H1 (cell line): ENCODE measurements around the gene MICU2. TPM values are rescaled to one million over a fixed set of nuclear protein-coding genes. Genes with fewer than 3 reads are reported as not detected.

Experiments
- CTCF ChIA-PET: fragments of 300-600 bp; sonication (Branson Sonifier 250); formaldehyde crosslinking; loops from one replicate; lab custom pipeline; 2021; ENCODE audit not compliant: partially characterized antibody; lab: Charles Lee
- POLR2A ChIA-PET: fragments of 300-600 bp; sonication (Branson Sonifier 250); formaldehyde crosslinking; loops from one replicate; lab custom pipeline; 2021; ENCODE audit warnings: inconsistent platforms; ENCODE audit not compliant: partially characterized antibody; lab: Charles Lee
- DNase-seq, 2 experiments: peaks; one replicate each; pipeline versions ENCODE4 v3.0.0 to v3.0.0-alpha.2; 2010 to 2022; ENCODE audit warnings: low spot score in 2 of 2, low read depth in 1 of 2, mixed read lengths in 1 of 2
- FAIRE-seq: peaks from 2 replicates; lab custom pipeline; 2011; peaks lifted over from hg19 to GRCh38; lab: Jason Lieb, UNC
- H2AFZ ChIP-seq: 2 replicates; pipeline ENCODE4 v1.8.1; 2012; ENCODE audit warnings: low read length, inconsistent platforms
- H2AK5ac ChIP-seq: 2 replicates; pipeline ENCODE4 v1.6.1; 2013; ENCODE audit warnings: low read depth, low read length
- H2BK120ac ChIP-seq: replicated peaks from 2 replicates; pipeline ENCODE3; 2013; ENCODE audit warnings: low read depth, low read length, inconsistent platforms
- H2BK12ac ChIP-seq: 2 replicates; pipeline ENCODE4 v1.6.1; 2013; ENCODE audit warnings: low read depth, low read length
- H2BK15ac ChIP-seq: 2 replicates; pipeline ENCODE4 v1.6.1; 2013; ENCODE audit warnings: low read length
- H2BK20ac ChIP-seq: 2 replicates; pipeline ENCODE4 v1.6.1; 2013; ENCODE audit warnings: low read length
- H2BK5ac ChIP-seq: 2 replicates; pipeline ENCODE4 v1.6.1; 2013; ENCODE audit warnings: low read depth, low read length
- H3K14ac ChIP-seq: 2 replicates; pipeline ENCODE4 v1.6.1; 2013; ENCODE audit warnings: inconsistent platforms; ENCODE audit not compliant: insufficient read length
- H3K18ac ChIP-seq: 2 replicates; pipeline ENCODE4 v1.6.1; 2013; ENCODE audit warnings: low read length; ENCODE audit errors: extremely low read depth
- H3K23ac ChIP-seq: 2 replicates; pipeline ENCODE4 v1.6.1; 2013; ENCODE audit warnings: inconsistent platforms; ENCODE audit not compliant: insufficient read length
- H3K23me2 ChIP-seq: 2 replicates; pipeline ENCODE4 v1.6.1; 2013; ENCODE audit warnings: low read depth, low read length
- H3K27ac ChIP-seq: 2 replicates; pipeline ENCODE4 v1.6.1; 2011; ENCODE audit warnings: low read depth, low read length, inconsistent platforms
- H3K27me3 ChIP-seq, 4 experiments: replicated peaks in 1 of 4; 1 replicate in 1 of 4; 2 replicates in 3 of 4; pipeline versions ENCODE4 v1.6.1 to v1.8.1; 2011 to 2013; ENCODE audit warnings: low read length in 3 of 4, mild to moderate bottlenecking in 3 of 4, inconsistent platforms in 2 of 4, mixed read lengths in 2 of 4, moderate library complexity in 1 of 4; ENCODE audit not compliant: control insufficient read depth in 3 of 4, insufficient read depth in 3 of 4; ENCODE audit errors: extremely low read depth in 1 of 4
- H3K36me3 ChIP-seq, 4 experiments: 2 replicates each; pipeline versions ENCODE4 v1.6.1 to v1.8.1; 2011 to 2013; ENCODE audit warnings: mild to moderate bottlenecking in 4 of 4, low read length in 3 of 4, moderate library complexity in 2 of 4, control low read depth in 1 of 4, inconsistent platforms in 1 of 4; ENCODE audit not compliant: insufficient read depth in 4 of 4, control insufficient read depth in 2 of 4
- H3K4ac ChIP-seq: replicated peaks from 2 replicates; pipeline ENCODE3; 2013; ENCODE audit warnings: low read length, low read depth, mixed read lengths, inconsistent platforms; ENCODE audit not compliant: insufficient read length
- H3K4me1 ChIP-seq, 4 experiments: replicated peaks in 1 of 4; 1 replicate in 1 of 4; 2 replicates in 3 of 4; pipeline versions ENCODE4 v1.6.1 to v1.8.1; 2011 to 2013; ENCODE audit warnings: low read length in 3 of 4, inconsistent platforms in 2 of 4, mixed read lengths in 1 of 4; ENCODE audit not compliant: insufficient read depth in 4 of 4, control insufficient read depth in 3 of 4
- H3K4me2 ChIP-seq, 2 experiments: 2 replicates each; pipeline versions ENCODE4 v1.6.1 to v1.8.1; 2011 to 2013; ENCODE audit warnings: low read depth in 2 of 2, low read length in 2 of 2, control low read depth in 1 of 2, inconsistent platforms in 1 of 2, mild to moderate bottlenecking in 1 of 2; ENCODE audit not compliant: insufficient read depth in 1 of 2
- H3K4me3 ChIP-seq, 4 experiments: fragments of 200-600, 300-600 bp in 1 of 4; sonication (generic), shearing (Covaris generic), sonication (Bioruptor Twin) in 1 of 4; 2 replicates each; pipeline versions ENCODE4 v1.5.1 to v1.8.1; 2011 to 2016; ENCODE audit warnings: low read length in 4 of 4, low read depth in 3 of 4, control low read depth in 2 of 4, inconsistent platforms in 2 of 4, mild to moderate bottlenecking in 2 of 4, mixed read lengths in 1 of 4, moderate library complexity in 1 of 4; ENCODE audit not compliant: insufficient read depth in 2 of 4; ENCODE audit errors: extremely low read depth in 1 of 4
- H3K56ac ChIP-seq: replicated peaks from 2 replicates; pipeline ENCODE3; 2013; ENCODE audit warnings: low read depth, mild to moderate bottlenecking, mixed read lengths, low read length, inconsistent platforms; ENCODE audit not compliant: insufficient read length
- H3K79me1 ChIP-seq: 2 replicates; pipeline ENCODE4 v1.6.1; 2013; ENCODE audit warnings: low read depth, low read length, control low read depth
- H3K79me2 ChIP-seq, 2 experiments: 2 replicates each; pipeline versions ENCODE4 v1.6.1 to v1.8.1; 2012 to 2013; ENCODE audit warnings: low read length in 2 of 2, mild to moderate bottlenecking in 2 of 2, inconsistent platforms in 1 of 2; ENCODE audit not compliant: insufficient read depth in 2 of 2, control insufficient read depth in 1 of 2
- H3K9ac ChIP-seq, 4 experiments: replicated peaks in 1 of 4; 1 replicate in 1 of 4; 2 replicates in 3 of 4; pipeline versions ENCODE4 v1.6.1 to v1.8.1; 2011 to 2013; ENCODE audit warnings: low read depth in 3 of 4, low read length in 3 of 4, control low read depth in 2 of 4, mild to moderate bottlenecking in 2 of 4, moderate library complexity in 2 of 4, inconsistent platforms in 1 of 4; ENCODE audit errors: extremely low read depth in 1 of 4
- H3K9me3 ChIP-seq, 2 experiments: 2 replicates each; pipeline versions ENCODE4 v1.6.1 to v1.8.1; 2012 to 2013; ENCODE audit warnings: mild to moderate bottlenecking in 2 of 2, moderate library complexity in 2 of 2, control low read depth in 1 of 2, inconsistent platforms in 1 of 2, low read depth in 1 of 2, low read length in 1 of 2, mixed read lengths in 1 of 2; ENCODE audit not compliant: insufficient read depth in 2 of 2
- H4K20me1 ChIP-seq, 2 experiments: replicated peaks in 1 of 2; 2 replicates each; pipeline versions ENCODE3 to v1.8.1; 2011 to 2013; ENCODE audit warnings: inconsistent platforms in 2 of 2, low read length in 2 of 2, mild to moderate bottlenecking in 1 of 2; ENCODE audit not compliant: insufficient read depth in 2 of 2, control insufficient read depth in 1 of 2
- H4K5ac ChIP-seq: 2 replicates; pipeline ENCODE4 v1.6.1; 2013; ENCODE audit warnings: low read length, low read depth, mixed read lengths, inconsistent platforms; ENCODE audit not compliant: insufficient read length
- H4K8ac ChIP-seq: 2 replicates; pipeline ENCODE4 v1.8.0; 2013; ENCODE audit warnings: mild to moderate bottlenecking, moderate library complexity, low read length, inconsistent platforms; ENCODE audit not compliant: insufficient read depth; ENCODE audit errors: extremely low read depth
- H4K91ac ChIP-seq: replicated peaks from 2 replicates; pipeline ENCODE3; 2013; ENCODE audit warnings: low read length, mixed read lengths, inconsistent platforms; ENCODE audit not compliant: insufficient read length
- CREB1 ChIP-seq: IDR thresholded peaks from 2 replicates; pipeline ENCODE4 v1.6.1; 2012; ENCODE audit warnings: inconsistent platforms
- GABPA ChIP-seq: IDR thresholded peaks from 2 replicates; pipeline ENCODE4 v1.6.1; 2011; ENCODE audit warnings: mild to moderate bottlenecking, low read length, moderate library complexity, borderline replicate concordance; ENCODE audit not compliant: insufficient read depth
- HDAC2 ChIP-seq, 2 experiments: fragments of 300-600 bp in 1 of 2; sonication (generic) in 1 of 2; IDR thresholded peaks; 2 replicates each; pipeline ENCODE4 v1.6.1; 2011 to 2012; ENCODE audit warnings: low read depth in 2 of 2, low read length in 2 of 2, mild to moderate bottlenecking in 2 of 2, moderate library complexity in 2 of 2, borderline replicate concordance in 1 of 2, inconsistent platforms in 1 of 2
- HDAC6 ChIP-seq: IDR thresholded peaks from one replicate; pipeline ENCODE4 v1.7.1; 2012; ENCODE audit warnings: low read depth, mild to moderate bottlenecking, inconsistent platforms, low read length, moderate library complexity
- NRF1 ChIP-seq: IDR thresholded peaks from 2 replicates; pipeline ENCODE4 v1.6.1; 2011; ENCODE audit warnings: mild to moderate bottlenecking, low read depth, low read length, improper control_type of control experiment
- POLR2A ChIP-seq, 2 experiments: IDR thresholded peaks; 1 replicate in 1 of 2; 2 replicates in 1 of 2; pipeline ENCODE4 v1.6.1; 2011; ENCODE audit warnings: low read depth in 2 of 2, low read length in 2 of 2, mild to moderate bottlenecking in 2 of 2; ENCODE audit errors: control extremely low read depth in 1 of 2
- TAF1 ChIP-seq: IDR thresholded peaks from 2 replicates; pipeline ENCODE4 v1.6.1; 2011; ENCODE audit warnings: mild to moderate bottlenecking, low read depth, low read length
- TBP ChIP-seq: IDR thresholded peaks from 2 replicates; pipeline ENCODE4 v1.6.1; 2011; ENCODE audit warnings: low read depth, low read length, improper control_type of control experiment
- whole genome bisulfite sequencing, 2 experiments: shearing (Covaris generic) in 1 of 2; methylation state at CpG; one replicate each; pipeline versions ENCODE4 v1.1.6 to v1.1.7; 2013 to 2015; ENCODE audit warnings: low lambda C conversion rate in 2 of 2, mixed read lengths in 2 of 2, inconsistent platforms in 1 of 2, low coverage in 1 of 2, missing lambda C conversion rate in 1 of 2; ENCODE audit not compliant: insufficient replicate concordance in 2 of 2, insufficient coverage in 1 of 2, insufficient read length in 1 of 2; ENCODE audit errors: extremely low coverage in 1 of 2, missing lambda C conversion rate in 1 of 2; 5-methylcytosine and 5-hydroxymethylcytosine counted together
- long read RNA-seq, 2 experiments: library from RNA in 1 of 2; library from capped mRNA in 1 of 2; stranded (forward); transcript quantifications; one replicate each; pipeline ENCODE4 v2.0.0, GENCODE V29; 2021; ENCODE audit warnings: inconsistent platforms in 1 of 2
- polyA minus RNA-seq, 3 experiments: library from RNA; depleted of rRNA, polyadenylated mRNA; stranded (reverse); fragments of >200 nt; gene quantifications; 1 replicate in 2 of 3; 2 replicates in 1 of 3; pipeline ENCODE4 v1.2.3, GENCODE V29; 2011
- polyA plus RNA-seq, 7 experiments: library from polyadenylated mRNA; depleted of rRNA in 3 of 7; stranded (reverse) in 5 of 7; unstranded in 2 of 7; fragments of >200 nt in 5 of 7; fragments of 200-250 nt in 2 of 7; gene quantifications; 1 replicate in 5 of 7; 2 replicates in 1 of 7; 4 replicates in 1 of 7; pipeline versions ENCODE4 v1.2.1 to v1.2.3, GENCODE V29; 2011 to 2013; ENCODE audit warnings: missing spikeins in 2 of 7, mixed read lengths in 2 of 7
- total RNA-seq: library from RNA; stranded (reverse); fragmentation: NEBNext Ultra II Directional; extraction: Animal tissue kit (Norgen Biotek cat#: 25700); gene quantifications from 2 replicates; pipeline ENCODE4 v1.2.1, GENCODE V29; 2021

The MICU2 gene
- total RNA-seq (34.6 and 36.5 TPM in 2 replicates), polyA plus RNA-seq (2011; rRNA removed) (34.6 and 50.3 TPM in 2 replicates), polyA minus RNA-seq (2011; rRNA and poly(A)+ RNA removed) (12.9 and 13.3 TPM in 2 replicates)
- polyA plus RNA-seq (2011; cell fraction: cytosol; rRNA removed) = 48.9 TPM
- polyA plus RNA-seq (2011; cell fraction: nucleus; rRNA removed) = 30.6 TPM
- 25.2 to 31.5 TPM (median 26.6 TPM) in 4 replicates for polyA plus RNA-seq (2012, experiment 1 of 2)
- 2.9 TPM for polyA plus RNA-seq (2012, experiment 2 of 2)
- polyA plus RNA-seq (2013, experiment 1 of 2) = 28.5 TPM
- polyA plus RNA-seq (2013, experiment 2 of 2) = 28.2 TPM
- polyA minus RNA-seq (2011; cell fraction: cytosol; rRNA and poly(A)+ RNA removed) = 16.4 TPM
- 35.2 TPM for polyA minus RNA-seq (2011; cell fraction: nucleus; rRNA and poly(A)+ RNA removed)
- long read RNA-seq, experiment 1, transcript MICU2-201 (12 exons, 1,920 nt) = major isoform, 26 of 55 reads
- long read RNA-seq, experiment 1, partial matches to known transcripts = 12 of 55 reads
- long read RNA-seq, experiment 1, other reads (novel, unspliced or antisense) = 13 of 55 reads
- long read RNA-seq, experiment 2, partial matches to known transcripts = 6 of 7 reads
- long read RNA-seq, experiment 2, other reads (novel, unspliced or antisense) = 1 of 7 reads

DNA sequence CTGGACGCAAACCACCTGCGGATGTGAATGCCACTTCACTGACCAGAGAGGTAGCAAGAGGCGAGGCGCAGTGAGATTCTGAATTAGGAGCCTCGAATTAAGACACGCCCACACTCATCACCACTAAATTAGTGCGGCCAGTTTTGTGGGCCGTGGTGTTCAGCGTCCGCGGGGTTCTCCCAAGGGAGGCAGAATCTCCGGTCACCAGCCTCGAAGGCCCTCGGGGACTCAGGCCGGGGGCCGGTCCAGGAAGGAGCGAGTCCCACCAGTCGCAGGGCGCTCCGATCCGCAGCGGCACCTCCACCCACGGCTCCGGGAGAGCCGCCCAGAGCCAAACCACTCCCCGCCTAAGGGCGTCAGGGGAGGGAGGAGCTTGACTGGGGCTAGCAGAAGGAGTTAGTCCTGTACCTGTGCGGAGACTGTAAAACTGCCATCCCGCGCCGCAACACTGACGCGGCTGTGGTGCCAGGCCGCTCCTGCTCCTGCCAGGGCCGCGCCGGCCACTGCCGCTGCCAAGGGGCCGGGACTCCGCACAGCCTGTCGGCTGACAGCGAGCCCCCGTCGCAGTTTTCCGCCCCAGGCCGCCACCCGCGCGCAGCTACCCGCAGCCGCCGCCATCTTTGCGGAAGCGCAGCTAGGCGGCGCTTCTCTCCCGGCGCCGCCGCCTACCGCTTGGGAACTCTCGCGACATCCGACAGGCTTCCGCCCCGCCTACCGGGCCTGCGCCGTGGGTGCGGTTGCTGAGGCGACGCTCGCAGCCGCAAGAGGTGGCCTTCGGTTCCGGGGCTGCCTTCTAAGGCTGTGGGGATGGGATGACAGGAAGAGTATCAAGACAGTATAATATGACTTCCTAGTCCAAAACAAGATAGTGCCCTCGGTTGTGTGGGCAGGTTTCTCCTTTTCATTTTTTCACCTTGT, at the start of gene MICU2:
MICU2 (minus strand) TSS at position 640 of the 918 bp plus-strand sequence; CDS start at position 618, 22 bp downstream.
- Histone ChIP-seq H2BK5ac (peak within 1 kb of the TSS; percentile 94), H2BK120ac (no peak within 1 kb of the TSS), H3K79me1 (no peaks in the 10 kb centered on the region), H3K9me3 (no peaks in the 10 kb centered on the region), H3K79me2 (peaks cover 0 to 37% of the 10 kb centered on the region in 2 experiments; a peak in 2 of 4 replicates), H3K14ac (no peak within 1 kb of the TSS), H3K4ac (no peak within 1 kb of the TSS), H3K27me3 (peaks cover 0 to 2% (median 0%) of the 10 kb centered on the region in 4 experiments; a peak in 1 of 7 replicates), H3K4me1 (no peaks in the 10 kb centered on the region), H2AFZ (peak within 1 kb of the TSS; percentile 74), H4K91ac (no peak within 1 kb of the TSS), H2BK12ac (no peak within 1 kb of the TSS), H3K36me3 (no peaks in the 10 kb centered on the region; a peak in 1 of 8 replicates), H3K56ac (peak within 1 kb of the TSS; percentile 75), H3K27ac (peak within 1 kb of the TSS; percentile 92), H2BK15ac (no peak within 1 kb of the TSS), H2BK20ac (no peak within 1 kb of the TSS), H4K20me1 (peaks cover 3 to 4% of the 10 kb centered on the region in 2 experiments), H2AK5ac (no peak within 1 kb of the TSS), H4K5ac (peak within 1 kb of the TSS; percentile 85), H3K23ac (no peak within 1 kb of the TSS), H3K4me2 (peak within 1 kb of the TSS; percentile 32 to 74), H4K8ac (peak within 1 kb of the TSS; percentile 98; the same call in 1 of the 2 replicates), H3K4me3 (peak within 1 kb of the TSS; percentile 71 to 92 (median 90)), H3K23me2 (no peaks in the 10 kb centered on the region), H3K9ac (peak within 1 kb of the TSS; percentile 73 to 97 (median 97)), H3K18ac (peak within 1 kb of the TSS; percentile 91)
- CTCF ChIA-PET = interaction anchor here (0.6 to 1.7 kb wide), 7 partner anchors 30 to 1192 kb away, joined by 3 to 6 read pairs (median 3); no protein-coding TSS in a partner anchor
- POLR2A ChIA-PET = interaction anchor here (0.6 to 1.6 kb wide), 12 partner anchors 9 to 1186 kb away, joined by 3 to 9 read pairs (median 4); no protein-coding TSS in a partner anchor
- WGBS, 2 experiments = 2% methylated on average over 74 of the region's 77 CpGs; no CpG with 5 or more reads in 1 of the 2 experiments
- FAIRE-seq = no peak
- DNase-seq = peak; percentile 75 to 94
- peak; percentile 46 to 73; a peak in 1 of 4 replicates for TF ChIP-seq HDAC2 (IDR thresholded peaks at IDR 0.05; ENCODE audit: borderline replicate concordance in 1 of 2, low read depth in 2 of 2, low read length in 2 of 2)
- no peak; the same call in 1 of the 2 replicates for TF ChIP-seq NRF1
- TF ChIP-seq HDAC6 = no peak
- peak; percentile 61 for TF ChIP-seq CREB1
- TF ChIP-seq GABPA = no peak
- peak; percentile 88 to 99 for TF ChIP-seq POLR2A (IDR thresholded peaks at IDR 0.05; ENCODE audit: control extremely low read depth in 1 of 2, low read depth in 2 of 2, low read length in 2 of 2)
- TF ChIP-seq TBP = peak; percentile 79
- TF ChIP-seq TAF1 = peak; percentile 94
